Lower leg skin (tissue), 3 donors: ENCODE data around the gene FNBP1L.

ENCODE experiments used
- CTCF ChIP-seq, 3 donors: fragments of 450-650 bp; IDR thresholded peaks; one replicate each; pipeline ENCODE4 v1.5.1; 2016; ENCODE audit warnings: antibody characterized with exemption in 3 of 3, mild to moderate bottlenecking in 3 of 3, moderate library complexity in 2 of 3
- POLR2A ChIP-seq, 2 donors: fragments of 450-650 bp; IDR thresholded peaks; one replicate each; pipeline ENCODE4 v1.6.1; 2016 to 2017; ENCODE audit warnings: antibody characterized with exemption in 2 of 2, mild to moderate bottlenecking in 1 of 2, moderate library complexity in 1 of 2

- TF ChIP-seq CTCF (IDR thresholded peaks at IDR 0.05) (no peak), POLR2A (IDR thresholded peaks at IDR 0.05) (no peak)
These were observed 74.8 kb downstream of the FNBP1L start for GRCh38 chr1:93522721-93523120.
